ENCODE results near the gene NR2C2AP.

DNA sequence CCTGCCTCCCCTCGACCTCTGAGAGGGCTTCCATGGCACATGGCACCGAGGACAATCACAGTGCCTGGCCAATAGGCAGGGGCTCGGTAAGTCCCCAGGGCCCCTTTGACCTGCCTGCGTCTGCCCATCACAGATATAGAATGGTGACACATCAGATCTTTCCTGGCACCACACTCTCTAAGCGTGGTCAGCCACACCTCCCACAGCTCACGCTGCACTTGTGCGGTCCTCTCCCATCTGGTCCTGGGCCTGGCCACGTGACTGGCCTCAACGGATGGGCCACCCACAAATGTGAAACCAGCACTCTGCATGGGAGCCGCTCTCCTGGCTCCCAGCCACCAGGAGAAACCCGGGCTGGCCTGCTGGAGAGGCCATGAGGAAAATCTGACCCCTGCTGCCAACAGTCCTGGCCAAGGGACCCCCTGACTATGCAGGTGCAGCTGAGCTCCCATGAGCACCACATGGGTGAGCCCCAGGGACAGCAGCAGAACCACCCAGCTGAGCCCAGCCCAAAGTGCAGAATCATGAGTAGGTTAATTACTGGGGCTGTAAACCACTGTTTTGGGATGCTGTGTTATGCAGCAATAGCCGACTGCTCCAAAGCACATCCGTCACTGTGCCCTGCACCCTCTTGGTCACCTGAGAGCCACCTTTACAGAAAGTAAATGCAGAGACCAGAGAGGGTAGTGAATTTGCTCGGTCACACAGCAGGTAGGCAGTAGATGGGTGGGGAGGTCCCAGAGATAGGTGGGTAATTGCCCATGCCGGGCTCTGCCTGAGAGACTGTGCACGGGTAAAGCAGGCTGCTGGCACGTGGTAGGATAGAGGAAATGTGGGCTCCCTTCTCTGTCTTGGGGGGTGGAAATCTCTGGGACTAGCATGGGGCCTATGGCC lies 23.4 kb downstream of the NR2C2AP start:
- TF ChIP-seq POLR2A (IDR thresholded peaks at IDR 0.05) = no peak
- TF ChIP-seq, protein P1, sequence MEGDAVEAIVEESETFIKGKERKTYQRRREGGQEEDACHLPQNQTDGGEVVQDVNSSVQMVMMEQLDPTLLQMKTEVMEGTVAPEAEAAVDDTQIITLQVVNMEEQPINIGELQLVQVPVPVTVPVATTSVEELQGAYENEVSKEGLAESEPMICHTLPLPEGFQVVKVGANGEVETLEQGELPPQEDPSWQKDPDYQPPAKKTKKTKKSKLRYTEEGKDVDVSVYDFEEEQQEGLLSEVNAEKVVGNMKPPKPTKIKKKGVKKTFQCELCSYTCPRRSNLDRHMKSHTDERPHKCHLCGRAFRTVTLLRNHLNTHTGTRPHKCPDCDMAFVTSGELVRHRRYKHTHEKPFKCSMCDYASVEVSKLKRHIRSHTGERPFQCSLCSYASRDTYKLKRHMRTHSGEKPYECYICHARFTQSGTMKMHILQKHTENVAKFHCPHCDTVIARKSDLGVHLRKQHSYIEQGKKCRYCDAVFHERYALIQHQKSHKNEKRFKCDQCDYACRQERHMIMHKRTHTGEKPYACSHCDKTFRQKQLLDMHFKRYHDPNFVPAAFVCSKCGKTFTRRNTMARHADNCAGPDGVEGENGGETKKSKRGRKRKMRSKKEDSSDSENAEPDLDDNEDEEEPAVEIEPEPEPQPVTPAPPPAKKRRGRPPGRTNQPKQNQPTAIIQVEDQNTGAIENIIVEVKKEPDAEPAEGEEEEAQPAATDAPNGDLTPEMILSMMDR (IDR thresholded peaks at IDR 0.05) = no peak
- no peak for TF ChIP-seq POLR2AphosphoS5 (IDR thresholded peaks at IDR 0.05)
